Suprapubic skin (tissue), 4 donors: ENCODE data around the gene RALB. TPM values are rescaled to one million over a fixed set of nuclear protein-coding genes. Genes with fewer than 3 reads are reported as not detected.
A peak's percentile ranks its signal among the peaks of the same experiment; 100 is the strongest.
"Not testable (repeated sequence)": the region's sequence is repeated elsewhere in the genome, so short reads cannot be mapped to it uniquely, and the experiment has no call there.

ENCODE experiments used
- DNase-seq, 2 donors: peaks; one replicate each; pipeline ENCODE4 v3.0.0-alpha.2; 2019; ENCODE audit warnings: low spot score in 2 of 2
- H3K27ac ChIP-seq: fragments of 200-600 bp; sonication (generic); one replicate; pipeline ENCODE4 v1.5.1; 2019
- H3K27me3 ChIP-seq: fragments of 200-600 bp; sonication (generic); one replicate; pipeline ENCODE4 v1.5.1; 2019
- H3K36me3 ChIP-seq: fragments of 200-600 bp; sonication (generic); one replicate; pipeline ENCODE4 v1.5.1; 2019
- H3K4me1 ChIP-seq: fragments of 200-600 bp; sonication (generic); one replicate; pipeline ENCODE4 v1.5.1; 2019
- H3K4me3 ChIP-seq: fragments of 200-600 bp; sonication (generic); one replicate; pipeline ENCODE4 v1.5.1; 2019; ENCODE audit warnings: mild to moderate bottlenecking
- H3K9me3 ChIP-seq: fragments of 200-600 bp; sonication (generic); one replicate; pipeline ENCODE4 v1.5.1; 2019
- CTCF ChIP-seq, 2 donors: fragments of 200-600 bp in 1 of 2; fragments of 450-650 bp in 1 of 2; sonication (generic) in 1 of 2; IDR thresholded peaks; one replicate each; pipeline ENCODE4 v1.5.1; 2016 to 2019; ENCODE audit warnings: antibody characterized with exemption in 2 of 2, mild to moderate bottlenecking in 1 of 2, moderate library complexity in 1 of 2
- EP300 ChIP-seq: sonication (generic); formaldehyde crosslinking; IDR thresholded peaks from one replicate; pipeline ENCODE4 v1.6.1; 2017; ENCODE audit warnings: antibody characterized with exemption
- POLR2A ChIP-seq, 2 donors: fragments of 450-650 bp; IDR thresholded peaks; one replicate each; pipeline ENCODE4 v1.6.1; 2017; ENCODE audit warnings: antibody characterized with exemption in 2 of 2, mild to moderate bottlenecking in 2 of 2, moderate library complexity in 2 of 2
- POLR2AphosphoS5 ChIP-seq, 3 donors: sonication (generic); formaldehyde crosslinking; IDR thresholded peaks; one replicate each; pipeline ENCODE4 v1.6.1; 2017; ENCODE audit warnings: antibody characterized with exemption in 3 of 3
- WGBS: methylation state at CpG from one replicate; pipeline ENCODE4 v1.1.5; 2018; 5-methylcytosine and 5-hydroxymethylcytosine counted together
- total RNA-seq, 4 donors: library from RNA; depleted of rRNA; stranded (reverse); fragments of >200 nt; gene quantifications; one replicate each; pipeline ENCODE4 v1.1.0, GENCODE V29; 2016

Gene RALB
- total RNA-seq, 4 donors from 2014 or later, result 21.3 to 37.0 (median 30.5) TPM

GRCh38 chr2:120308038-120308910, 55.6 kb downstream of the RALB start:
- Histone ChIP-seq H3K27me3 (no peaks in the 10 kb centered on the region), H3K4me3 (no peak overlapping the region), H3K36me3 (peaks cover 5% of the 10 kb centered on the region), H3K27ac (no peak overlapping the region), H3K9me3 (no peaks in the 10 kb centered on the region), H3K4me1 (peaks cover 11% of the 10 kb centered on the region)
- WGBS, result 88% methylated on average over 12 of the region's 16 CpGs
- TF ChIP-seq EP300, result no peak
- no peak for TF ChIP-seq POLR2A (IDR thresholded peaks at IDR 0.05)
- no peak for TF ChIP-seq POLR2AphosphoS5 (IDR thresholded peaks at IDR 0.05)
- TF ChIP-seq CTCF (IDR thresholded peaks at IDR 0.05), result no peak
- DNase-seq, result no peak

- no peaks in the 10 kb centered on the region for H3K9me3 ChIP-seq
- peaks cover 18% of the 10 kb centered on the region for H3K4me1 ChIP-seq
- no peak for TF ChIP-seq EP300
- TF ChIP-seq POLR2AphosphoS5 (IDR thresholded peaks at IDR 0.05), result no peak
- TF ChIP-seq CTCF (IDR thresholded peaks at IDR 0.05), result no peak
- TF ChIP-seq POLR2A (IDR thresholded peaks at IDR 0.05), result no peak
- no peak for DNase-seq
- 91% methylated on average over 6 of the region's 6 CpGs for WGBS
- no peaks in the 10 kb centered on the region for H3K27me3 ChIP-seq
- no peak overlapping the region for H3K27ac ChIP-seq
- no peaks in the 10 kb centered on the region for H3K36me3 ChIP-seq
- no peak overlapping the region for H3K4me3 ChIP-seq
These were observed 57.5 kb downstream of the RALB start for GRCh38 chr2:120310136-120310535.

GRCh38 chr2:120310841-120311240, 58.2 kb downstream of the RALB start:
- not testable (repeated sequence) for H3K9me3 ChIP-seq, H3K27ac ChIP-seq, H3K4me3 ChIP-seq, H3K36me3 ChIP-seq, H3K27me3 ChIP-seq
- DNase-seq, result peak in 1 of 2 donors; percentile 28
- 96% methylated on average over 8 of the region's 8 CpGs for WGBS
- peaks cover 18% of the 10 kb centered on the region for H3K4me1 ChIP-seq

GRCh38 chr2:120312076-120312475, 59.4 kb downstream of the RALB start:
- Histone ChIP-seq H3K4me1 (peaks cover 18% of the 10 kb centered on the region), H3K4me3 (no peak overlapping the region), H3K36me3 (no peaks in the 10 kb centered on the region), H3K27ac (no peak overlapping the region), H3K9me3 (no peaks in the 10 kb centered on the region), H3K27me3 (no peaks in the 10 kb centered on the region)
- WGBS, result 85% methylated on average over 6 of the region's 6 CpGs
- TF ChIP-seq EP300, result no peak
- no peak for TF ChIP-seq POLR2A (IDR thresholded peaks at IDR 0.05)
- TF ChIP-seq POLR2AphosphoS5 (IDR thresholded peaks at IDR 0.05), result no peak
- DNase-seq, result peak in 1 of 2 donors; percentile 32

GRCh38 chr2:120312860-120313694, 60.4 kb downstream of the RALB start:
- no peaks in the 10 kb centered on the region for H3K9me3 ChIP-seq
- peak overlapping the region; percentile 37 for H3K4me3 ChIP-seq
- peak in 1 of 2 donors; percentile 85 for DNase-seq
- no peak for TF ChIP-seq EP300
- peak; percentile 61 to 76 for TF ChIP-seq CTCF (IDR thresholded peaks at IDR 0.05)
- H3K27ac ChIP-seq, result no peak overlapping the region
- H3K4me1 ChIP-seq, result peaks cover 15% of the 10 kb centered on the region
- H3K27me3 ChIP-seq, result no peaks in the 10 kb centered on the region
- 5% methylated on average over 38 of the region's 38 CpGs for WGBS
- H3K36me3 ChIP-seq, result no peaks in the 10 kb centered on the region
